CD4-positive, alpha-beta T cell (primary cell): ENCODE measurements around the gene SLC1A7. TPM values are rescaled to one million over a fixed set of nuclear protein-coding genes. Genes with fewer than 3 reads are reported as not detected.

Experiments
- ATAC-seq: fragments of 200-7000 bp; cut with Tn5 transposase; one replicate; pipeline ENCODE4 v1.10.0; 2022; ENCODE audit warnings: mild to moderate bottlenecking; ENCODE audit not compliant: poor library complexity
- CTCF ChIA-PET: fragments of 350-600 bp; sonication (Branson Sonifier 250); formaldehyde crosslinking; loops from one replicate; lab custom pipeline; 2021; ENCODE audit warnings: antibody characterized with exemption, inconsistent platforms; lab: Charles Lee
- POLR2A ChIA-PET: fragments of 350-600 bp; sonication (Branson Sonifier 250); formaldehyde crosslinking; loops from one replicate; lab custom pipeline; 2021; ENCODE audit warnings: antibody characterized with exemption, inconsistent platforms; lab: Charles Lee
- DNase-seq, 14 experiments: peaks; one replicate each; pipeline ENCODE4 v3.0.0-alpha.2; 2013 to 2020; ENCODE audit warnings: mixed read lengths in 2 of 14
- H3K27ac ChIP-seq, 2 donors: one replicate each; pipeline versions ENCODE4 v1.5.1 to v1.7.0; 2013; ENCODE audit warnings: low read length in 2 of 2, low read depth in 1 of 2, mild to moderate bottlenecking in 1 of 2
- H3K27me3 ChIP-seq, 2 experiments: 1 replicate in 1 of 2; 2 replicates in 1 of 2; pipeline versions ENCODE4 v1.6.1 to v1.7.0; 2013; ENCODE audit warnings: low read length in 2 of 2, control low read depth in 1 of 2, mild to moderate bottlenecking in 1 of 2, moderate library complexity in 1 of 2; ENCODE audit not compliant: insufficient read depth in 2 of 2, control insufficient read depth in 1 of 2
- H3K36me3 ChIP-seq: one replicate; pipeline ENCODE4 v1.6.1; 2013; ENCODE audit warnings: low read length, control low read depth; ENCODE audit not compliant: insufficient read depth
- H3K4me1 ChIP-seq: one replicate; pipeline ENCODE4 v1.6.1; 2013; ENCODE audit warnings: low read length, control low read depth; ENCODE audit not compliant: insufficient read depth
- H3K4me3 ChIP-seq: one replicate; pipeline ENCODE4 v1.5.1; 2013; ENCODE audit warnings: mild to moderate bottlenecking, low read length, moderate library complexity
- H3K9me3 ChIP-seq, 2 experiments: 1 replicate in 1 of 2; 2 replicates in 1 of 2; pipeline versions ENCODE4 v1.6.1 to v1.7.0; 2013; ENCODE audit warnings: low read length in 2 of 2, mild to moderate bottlenecking in 2 of 2, control low read depth in 1 of 2, moderate library complexity in 1 of 2; ENCODE audit not compliant: control insufficient read depth in 1 of 2, insufficient read depth in 1 of 2
- H3K27ac Mint-ChIP-seq: one replicate; pipeline ENCODE4 v1.8.0; 2020; ENCODE audit warnings: mixed read lengths
- H3K27me3 Mint-ChIP-seq: one replicate; pipeline ENCODE4 v1.8.0; 2021; ENCODE audit warnings: mixed read lengths
- H3K36me3 Mint-ChIP-seq: one replicate; pipeline ENCODE4 v1.8.0; 2021; ENCODE audit warnings: low read depth, mixed read lengths
- H3K4me1 Mint-ChIP-seq: one replicate; pipeline ENCODE4 v1.8.0; 2021; ENCODE audit warnings: low read depth, mixed read lengths
- H3K4me3 Mint-ChIP-seq: one replicate; pipeline ENCODE4 v1.8.0; 2020; ENCODE audit warnings: mild to moderate bottlenecking, mixed read lengths
- H3K9me3 Mint-ChIP-seq: one replicate; pipeline ENCODE4 v1.8.0; 2020; ENCODE audit warnings: mixed read lengths
- CTCF ChIP-seq: fragments of 200-600 bp; IDR thresholded peaks from one replicate; pipeline ENCODE4 v1.8.0; 2022; ENCODE audit warnings: antibody characterized with exemption, mild to moderate bottlenecking
- intact Hi-C, 2 experiments: fragments of 100-400 bp; cut with DNase I in 1 of 2; cut with micrococcal nuclease in 1 of 2; formaldehyde crosslinking; loops; one replicate each; pipeline versions ENCODE4 v1.15.1 to v1.9.0; 2023 to 2025; cut with DNase I, micrococcal nuclease
- total RNA-seq, 174 experiments: library from RNA in 2 of 174; stranded (reverse) in 2 of 174; gene quantifications; one replicate each; pipeline ENCODE4 v1.2.3 and lab custom pipeline; 2021 to 2026

Gene SLC1A7
- total RNA-seq, 2 experiments from 2014 or later = not detected

DNA sequence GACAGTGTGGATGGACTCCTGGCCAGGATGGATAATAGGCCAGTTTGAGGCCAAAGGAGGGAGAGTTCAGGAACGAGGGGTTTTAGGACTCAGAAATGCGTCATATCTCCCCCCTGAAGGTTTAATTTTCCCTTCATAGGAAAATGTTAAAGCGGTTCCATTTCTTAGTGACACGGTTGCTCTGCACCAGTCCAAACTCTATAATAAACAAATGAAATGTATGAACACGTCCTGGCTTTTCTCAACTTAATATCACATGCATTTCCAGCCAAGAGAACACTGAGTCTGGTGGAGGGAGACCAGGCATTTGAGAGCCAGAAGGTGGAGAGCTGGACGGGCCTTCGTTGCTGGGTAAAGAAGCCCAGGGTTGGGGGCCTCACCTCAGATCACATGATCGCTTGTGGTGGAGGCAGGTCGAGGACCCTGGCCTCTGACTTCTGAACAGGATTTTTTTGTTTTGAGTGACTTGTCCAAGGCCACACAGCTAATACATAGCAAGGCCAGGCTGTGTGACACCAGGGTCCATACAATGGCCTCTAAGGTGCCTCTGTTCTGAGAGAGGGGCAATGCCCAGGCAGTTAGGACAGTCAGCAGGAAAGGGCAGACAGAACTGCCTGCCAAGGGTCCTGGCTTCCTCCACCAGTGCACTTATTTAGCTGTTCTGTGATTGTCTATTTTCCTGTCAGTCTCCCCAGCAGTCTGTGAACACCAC, 11.4 kb downstream of the SLC1A7 start:
- no peaks in the 10 kb centered on the region for H3K27me3 Mint-ChIP-seq
- Histone ChIP-seq H3K4me1 (peaks cover 4% of the 10 kb centered on the region), H3K27ac (no peak overlapping the region), H3K4me3 (no peak overlapping the region), H3K27me3 (no peaks in the 10 kb centered on the region), H3K9me3 (no peaks in the 10 kb centered on the region), H3K36me3 (no peaks in the 10 kb centered on the region)
- no peak for DNase-seq
- TF ChIP-seq CTCF = no peak
- H3K27ac Mint-ChIP-seq = no peak overlapping the region
- intact Hi-C loops = no loop called here
- H3K9me3 Mint-ChIP-seq = no peaks in the 10 kb centered on the region
- H3K4me1 Mint-ChIP-seq = no peaks in the 10 kb centered on the region
- POLR2A ChIA-PET = no interaction called here
- no peaks in the 10 kb centered on the region for H3K36me3 Mint-ChIP-seq
- no peak for ATAC-seq
- CTCF ChIA-PET = no interaction called here
- H3K4me3 Mint-ChIP-seq = no peak overlapping the region

- H3K4me3 Mint-ChIP-seq = no peak overlapping the region
- ATAC-seq = no peak
- no peak overlapping the region for H3K27ac ChIP-seq
- H3K36me3 ChIP-seq = no peaks in the 10 kb centered on the region
- TF ChIP-seq CTCF = no peak
- intact Hi-C loops = no loop called here
- ChIA-PET CTCF (no interaction called here), POLR2A (no interaction called here)
- H3K4me3 ChIP-seq = no peak overlapping the region
- no peaks in the 10 kb centered on the region for H3K36me3 Mint-ChIP-seq
- no peaks in the 10 kb centered on the region for H3K4me1 Mint-ChIP-seq
- no peaks in the 10 kb centered on the region for H3K27me3 Mint-ChIP-seq
- H3K27ac Mint-ChIP-seq = no peak overlapping the region
- H3K27me3 ChIP-seq = no peaks in the 10 kb centered on the region
- H3K9me3 ChIP-seq = peaks cover 0 to 2% of the 10 kb centered on the region in 2 experiments
- no peaks in the 10 kb centered on the region for H3K9me3 Mint-ChIP-seq
- H3K4me1 ChIP-seq = peaks cover 4% of the 10 kb centered on the region
- no peak for DNase-seq
These were observed 11.9 kb downstream of the SLC1A7 start for GRCh38 chr1:53130598-53130877.

- intact Hi-C loops = no loop called here
- Mint-ChIP-seq H3K27me3 (no peaks in the 10 kb centered on the region), H3K4me1 (no peaks in the 10 kb centered on the region), H3K36me3 (no peaks in the 10 kb centered on the region), H3K4me3 (no peak overlapping the region), H3K9me3 (no peaks in the 10 kb centered on the region), H3K27ac (no peak overlapping the region)
- DNase-seq (no peak), ATAC-seq (no peak)
- TF ChIP-seq CTCF = no peak
- Histone ChIP-seq H3K27me3 (no peaks in the 10 kb centered on the region), H3K27ac (no peak overlapping the region), H3K4me1 (peaks cover 2% of the 10 kb centered on the region), H3K9me3 (peaks cover 0 to 4% of the 10 kb centered on the region in 2 experiments), H3K4me3 (no peak overlapping the region), H3K36me3 (no peaks in the 10 kb centered on the region)
- CTCF ChIA-PET = no interaction called here
- POLR2A ChIA-PET = no interaction called here
These were observed 12.4 kb downstream of the SLC1A7 start for GRCh38 chr1:53129891-53130597.
